GM23338 (cell line): Measurements from ENCODE around the gene PSG2. TPM values are rescaled to one million over a fixed set of nuclear protein-coding genes. Genes with fewer than 3 reads are reported as not detected.
"Not testable (repeated sequence)": the region's sequence is repeated elsewhere in the genome, so short reads cannot be mapped to it uniquely, and the experiment has no call there.

ENCODE experiments used
- ATAC-seq: fragments of 200-7000 bp; cut with Tn5 transposase; 3 replicates; pipeline ENCODE4 v1.9.1; 2020
- DNase-seq: peaks from one replicate; pipeline ENCODE4 v3.0.0-alpha.2; 2015; ENCODE audit warnings: low spot score
- H2AFZ ChIP-seq: fragments of 200-600 bp; sonication (generic); 2 replicates; pipeline ENCODE4 v1.8.0; 2016; ENCODE audit warnings: antibody characterized with exemption, mild to moderate bottlenecking, moderate library complexity
- H3F3A ChIP-seq: fragments of 200-600 bp; sonication (generic); replicated peaks from 2 replicates; pipeline ENCODE4 v1.8.0; 2017; ENCODE audit warnings: antibody characterized with exemption, mixed run types, low read depth
- H3K27ac ChIP-seq: fragments of 200-600 bp; sonication (generic); 2 replicates; pipeline ENCODE4 v1.6.1; 2016; ENCODE audit warnings: low read depth
- H3K27me3 ChIP-seq: fragments of 200-600 bp; sonication (generic); 2 replicates; pipeline ENCODE4 v1.8.0; 2016; ENCODE audit warnings: mild to moderate bottlenecking, mixed run types, moderate library complexity; ENCODE audit not compliant: insufficient read depth
- H3K36me3 ChIP-seq: fragments of 200-600 bp; sonication (generic); 2 replicates; pipeline ENCODE4 v1.8.0; 2016; ENCODE audit warnings: mild to moderate bottlenecking; ENCODE audit not compliant: insufficient read depth
- H3K4me1 ChIP-seq: fragments of 200-600 bp; sonication (generic); 2 replicates; pipeline ENCODE4 v1.8.0; 2016; ENCODE audit warnings: mild to moderate bottlenecking, moderate library complexity; ENCODE audit not compliant: insufficient read depth
- H3K4me2 ChIP-seq: fragments of 200-600 bp; sonication (generic); 2 replicates; pipeline ENCODE4 v1.7.1; 2017; ENCODE audit warnings: mixed run types
- H3K4me3 ChIP-seq: fragments of 200-600 bp; sonication (generic); 2 replicates; pipeline ENCODE4 v1.6.1; 2016; ENCODE audit warnings: mixed run types
- H3K79me2 ChIP-seq: fragments of 200-600 bp; sonication (generic); replicated peaks from 2 replicates; pipeline ENCODE4 v1.8.0; 2017; ENCODE audit warnings: mild to moderate bottlenecking; ENCODE audit not compliant: insufficient read depth
- H3K9me2 ChIP-seq: fragments of 200-600 bp; sonication (generic); 2 replicates; pipeline ENCODE4 v1.8.0; 2017; ENCODE audit not compliant: insufficient read depth
- H4K20me1 ChIP-seq: fragments of 200-600 bp; sonication (generic); replicated peaks from 2 replicates; pipeline ENCODE4 v1.8.0; 2017; ENCODE audit warnings: mild to moderate bottlenecking; ENCODE audit not compliant: insufficient read depth
- H3K27ac Mint-ChIP-seq: 2 replicates; pipeline ENCODE4 v1.8.0; 2020; ENCODE audit warnings: inconsistent platforms, mild to moderate bottlenecking, moderate library complexity, mixed read lengths
- H3K27me3 Mint-ChIP-seq: 3 replicates; pipeline ENCODE4 v1.8.0; 2022; ENCODE audit warnings: low read depth, mild to moderate bottlenecking, moderate library complexity, mixed read lengths, inconsistent platforms; ENCODE audit not compliant: insufficient read depth, poor library complexity
- H3K36me3 Mint-ChIP-seq: 3 replicates; pipeline ENCODE4 v1.8.0; 2021; ENCODE audit warnings: low read depth, mild to moderate bottlenecking, inconsistent platforms, moderate library complexity, mixed read lengths
- H3K4me1 Mint-ChIP-seq: 3 replicates; pipeline ENCODE4 v1.8.0; 2020; ENCODE audit warnings: mild to moderate bottlenecking, inconsistent platforms, mixed read lengths
- H3K4me3 Mint-ChIP-seq: 3 replicates; pipeline ENCODE4 v1.8.0; 2021; ENCODE audit warnings: moderate library complexity, mild to moderate bottlenecking, inconsistent platforms, mixed read lengths
- H3K9me3 Mint-ChIP-seq: 3 replicates; pipeline ENCODE4 v1.8.0; 2020; ENCODE audit warnings: moderate library complexity, mild to moderate bottlenecking, inconsistent platforms, mixed read lengths
- CREB1 ChIP-seq: fragments of 250-450 bp; sonication (Bioruptor Pico); IDR thresholded peaks from 2 replicates; pipeline ENCODE4 v1.5.0; 2020; ENCODE audit warnings: low read depth, mild to moderate bottlenecking, moderate library complexity
- CTCF ChIP-seq, 2 experiments: fragments of 200-600 bp in 1 of 2; sonication (generic) in 1 of 2; conservative IDR thresholded peaks; 2 replicates each; pipeline versions ENCODE4 v1.5.1 to v1.6.1; 2016 to 2017; ENCODE audit warnings: antibody characterized with exemption in 2 of 2, low read depth in 2 of 2, mild to moderate bottlenecking in 2 of 2, moderate library complexity in 1 of 2
- ETS1 ChIP-seq: IDR thresholded peaks from 2 replicates; pipeline ENCODE4 v1.6.1; 2016; ENCODE audit warnings: antibody characterized with exemption
- NANOG ChIP-seq: IDR thresholded peaks from 2 replicates; pipeline ENCODE4 v1.6.1; 2016; ENCODE audit warnings: antibody characterized with exemption, borderline replicate concordance
- ZNF114 ChIP-seq: fragments of 250-450 bp; sonication (Bioruptor Pico); IDR thresholded peaks from 2 replicates; pipeline ENCODE4 v1.5.0; 2020; ENCODE audit warnings: mild to moderate bottlenecking, moderate library complexity
- ZNF331 ChIP-seq: fragments of 250-450 bp; sonication (Bioruptor Pico); IDR thresholded peaks from 2 replicates; pipeline ENCODE4 v1.5.0; 2020; ENCODE audit warnings: low read depth, mild to moderate bottlenecking, moderate library complexity
- polyA plus RNA-seq: library from polyadenylated mRNA; unstranded; fragments of >200 nt; fragmentation: Nextera tagmentation; extraction: Ambion mirVana; gene quantifications from 2 replicates; pipeline ENCODE4 v1.2.1, GENCODE V29; 2016
- total RNA-seq: library from RNA; depleted of rRNA; stranded (reverse); fragments of >200 nt; shearing (Covaris generic); gene quantifications from 2 replicates; pipeline ENCODE4 v1.2.3, GENCODE V29; 2014
- TF ChIP-seq, protein P1 (sequence below): IDR thresholded peaks from one replicate; pipeline ENCODE4 v1.6.1; 2018; ENCODE audit warnings: antibody characterized with exemption; ENCODE audit not compliant: unreplicated experiment

PSG2 gene
- total and polyA plus RNA-seq, 2 experiments from 2014 or later: not detected

DNA sequence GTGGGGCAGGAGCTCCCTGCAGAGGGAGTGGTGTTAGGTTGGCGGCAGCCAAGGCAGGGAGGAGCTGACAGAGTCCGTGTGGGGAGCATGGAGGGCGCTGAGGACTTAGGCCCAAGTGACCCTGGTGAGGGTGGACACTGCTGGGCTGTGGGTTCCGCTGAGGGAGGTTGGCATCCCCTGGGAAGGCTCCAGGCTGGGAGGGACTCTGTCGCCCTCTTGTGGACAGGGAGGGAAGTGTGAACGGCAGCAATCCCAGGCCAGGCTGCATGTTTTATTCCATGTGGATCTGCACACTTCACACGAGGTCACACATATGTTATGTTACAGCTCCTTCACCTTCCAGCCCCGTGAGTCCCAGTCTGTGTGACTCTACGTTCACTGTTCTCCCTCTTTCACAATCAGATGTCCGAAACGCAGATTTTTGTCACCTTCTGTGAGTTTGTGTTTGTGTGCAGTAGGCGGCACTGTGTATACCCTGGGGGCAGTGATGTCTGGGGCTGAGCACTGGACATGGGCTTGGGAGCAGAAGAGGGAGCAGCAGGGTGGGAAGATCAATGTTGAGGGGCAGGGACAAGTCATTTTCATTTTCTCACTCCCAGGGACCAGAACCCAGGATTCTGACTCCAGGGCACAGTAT is 1.8 kb upstream of the PSG2 start:
- TF ChIP-seq CTCF (conservative IDR thresholded peaks at IDR 0.05; ENCODE audit: low read depth in 2 of 2): peak; percentile 67 to 70
- not testable (repeated sequence) for H3K79me2 ChIP-seq, ATAC-seq, H4K20me1 ChIP-seq, H3K4me3 Mint-ChIP-seq, H3K4me1 ChIP-seq, H3K27me3 Mint-ChIP-seq, H2AFZ ChIP-seq, H3F3A ChIP-seq, H3K36me3 ChIP-seq, H3K27me3 ChIP-seq, H3K4me1 Mint-ChIP-seq, H3K4me2 ChIP-seq, H3K4me3 ChIP-seq, H3K9me2 ChIP-seq, H3K27ac ChIP-seq, H3K27ac Mint-ChIP-seq
- Mint-ChIP-seq H3K9me3 (peaks cover 97% of the 10 kb centered on the region), H3K36me3 (peaks cover 24% of the 10 kb centered on the region)
- DNase-seq: peak; percentile 26

- not testable (repeated sequence) for H3K4me3 Mint-ChIP-seq, H2AFZ ChIP-seq, H3K4me1 Mint-ChIP-seq, H3K27me3 Mint-ChIP-seq, H3K79me2 ChIP-seq, DNase-seq, H3K27ac Mint-ChIP-seq, H3K4me2 ChIP-seq, H4K20me1 ChIP-seq, H3K9me2 ChIP-seq, ATAC-seq, H3K27me3 ChIP-seq, H3F3A ChIP-seq, H3K4me3 ChIP-seq, H3K4me1 ChIP-seq, H3K36me3 ChIP-seq, H3K27ac ChIP-seq
- Mint-ChIP-seq H3K36me3 (peaks cover 24% of the 10 kb centered on the region), H3K9me3 (peaks cover 97% of the 10 kb centered on the region)
These were observed 1.2 kb upstream of the PSG2 start for GRCh38 chr19:43083721-43084120.

DNA sequence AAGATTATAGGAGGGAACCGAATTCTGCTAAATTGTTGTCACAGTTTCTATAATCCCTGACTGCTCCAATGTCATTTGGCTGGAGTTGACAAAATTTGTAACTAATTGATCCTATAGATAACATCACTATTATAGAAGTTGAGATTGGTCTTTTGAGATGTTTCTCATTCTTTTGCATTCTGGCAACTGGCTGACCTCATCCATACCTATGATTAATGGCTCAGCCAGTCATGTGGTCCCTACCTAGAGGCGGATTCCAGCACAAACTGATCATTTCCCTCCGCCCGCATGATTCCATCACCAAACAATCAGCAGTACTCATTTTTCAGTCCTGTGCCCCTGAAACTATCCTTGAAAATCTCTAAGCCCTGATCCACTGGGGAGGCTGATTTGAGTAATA is 4.2 kb downstream of the PSG2 start:
- H3K79me2 ChIP-seq: no peaks in the 10 kb centered on the region
- no peak overlapping the region for H3K27ac ChIP-seq
- no peak for ATAC-seq
- H3K27me3 ChIP-seq: no peaks in the 10 kb centered on the region
- Mint-ChIP-seq H3K27me3 (peaks cover 5% of the 10 kb centered on the region), H3K36me3 (peaks cover 28% of the 10 kb centered on the region), H3K4me3 (no peak overlapping the region), H3K27ac (no peak overlapping the region), H3K9me3 (peaks cover 98% of the 10 kb centered on the region), H3K4me1 (no peaks in the 10 kb centered on the region)
- no peak overlapping the region for H3K4me3 ChIP-seq
- no peaks in the 10 kb centered on the region for H3K9me2 ChIP-seq
- no peaks in the 10 kb centered on the region for H4K20me1 ChIP-seq
- DNase-seq: no peak
- no peaks in the 10 kb centered on the region for H3K4me1 ChIP-seq
- no peaks in the 10 kb centered on the region for H3K36me3 ChIP-seq
- H2AFZ ChIP-seq: no peak overlapping the region
- TF ChIP-seq, protein P1, sequence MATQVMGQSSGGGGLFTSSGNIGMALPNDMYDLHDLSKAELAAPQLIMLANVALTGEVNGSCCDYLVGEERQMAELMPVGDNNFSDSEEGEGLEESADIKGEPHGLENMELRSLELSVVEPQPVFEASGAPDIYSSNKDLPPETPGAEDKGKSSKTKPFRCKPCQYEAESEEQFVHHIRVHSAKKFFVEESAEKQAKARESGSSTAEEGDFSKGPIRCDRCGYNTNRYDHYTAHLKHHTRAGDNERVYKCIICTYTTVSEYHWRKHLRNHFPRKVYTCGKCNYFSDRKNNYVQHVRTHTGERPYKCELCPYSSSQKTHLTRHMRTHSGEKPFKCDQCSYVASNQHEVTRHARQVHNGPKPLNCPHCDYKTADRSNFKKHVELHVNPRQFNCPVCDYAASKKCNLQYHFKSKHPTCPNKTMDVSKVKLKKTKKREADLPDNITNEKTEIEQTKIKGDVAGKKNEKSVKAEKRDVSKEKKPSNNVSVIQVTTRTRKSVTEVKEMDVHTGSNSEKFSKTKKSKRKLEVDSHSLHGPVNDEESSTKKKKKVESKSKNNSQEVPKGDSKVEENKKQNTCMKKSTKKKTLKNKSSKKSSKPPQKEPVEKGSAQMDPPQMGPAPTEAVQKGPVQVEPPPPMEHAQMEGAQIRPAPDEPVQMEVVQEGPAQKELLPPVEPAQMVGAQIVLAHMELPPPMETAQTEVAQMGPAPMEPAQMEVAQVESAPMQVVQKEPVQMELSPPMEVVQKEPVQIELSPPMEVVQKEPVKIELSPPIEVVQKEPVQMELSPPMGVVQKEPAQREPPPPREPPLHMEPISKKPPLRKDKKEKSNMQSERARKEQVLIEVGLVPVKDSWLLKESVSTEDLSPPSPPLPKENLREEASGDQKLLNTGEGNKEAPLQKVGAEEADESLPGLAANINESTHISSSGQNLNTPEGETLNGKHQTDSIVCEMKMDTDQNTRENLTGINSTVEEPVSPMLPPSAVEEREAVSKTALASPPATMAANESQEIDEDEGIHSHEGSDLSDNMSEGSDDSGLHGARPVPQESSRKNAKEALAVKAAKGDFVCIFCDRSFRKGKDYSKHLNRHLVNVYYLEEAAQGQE: no peak
- TF ChIP-seq ZNF331 (CRISPR knock-in tag) (no peak), ETS1 (no peak), CREB1 (CRISPR knock-in tag) (no peak), ZNF114 (CRISPR knock-in tag) (no peak), NANOG (no peak)
- H3F3A ChIP-seq: no peaks in the 10 kb centered on the region
- no peak overlapping the region for H3K4me2 ChIP-seq

GRCh38 chr19:43077881-43078280 is 4.6 kb downstream of the PSG2 start:
- not testable (repeated sequence) for H3K27me3 ChIP-seq, H3K4me1 ChIP-seq, ATAC-seq, H3K4me1 Mint-ChIP-seq, H4K20me1 ChIP-seq, H3K9me2 ChIP-seq, H3K27ac Mint-ChIP-seq, H3K4me3 Mint-ChIP-seq, H3K36me3 ChIP-seq, DNase-seq, H3F3A ChIP-seq, H3K4me3 ChIP-seq, H2AFZ ChIP-seq, H3K27ac ChIP-seq, H3K4me2 ChIP-seq, H3K79me2 ChIP-seq, H3K27me3 Mint-ChIP-seq
- H3K9me3 Mint-ChIP-seq: peaks cover 98% of the 10 kb centered on the region
- peaks cover 28% of the 10 kb centered on the region for H3K36me3 Mint-ChIP-seq
